OCI-LY3 (cell line): ENCODE measurements around the gene CEACAM5.

ENCODE experiments used
- CTCF ChIP-seq: fragments of 200-600, 300-600 bp; sonication (generic); IDR thresholded peaks from 2 replicates; pipeline ENCODE4 v1.5.1; 2014; ENCODE audit warnings: antibody characterized with exemption, low read length, low read depth
- EZH2phosphoT487 ChIP-seq: fragments of 200-600 bp; shearing (Covaris generic); IDR thresholded peaks from 2 replicates; pipeline ENCODE4 v1.6.1; 2018; ENCODE audit warnings: antibody characterized with exemption, mixed run types, low read depth

- TF ChIP-seq CTCF (no peak), EZH2phosphoT487 (no peak)
Measured at GRCh38 chr19:41703602-41704293, 4.7 kb upstream of the CEACAM5 start.
